Measurements from ENCODE around the gene RPL28.

Gene RPL28

GRCh38 chr19:55353803-55354697 lies 31.7 kb upstream of the RPL28 start:
- peak; percentile 65 for DNase-seq

DNA sequence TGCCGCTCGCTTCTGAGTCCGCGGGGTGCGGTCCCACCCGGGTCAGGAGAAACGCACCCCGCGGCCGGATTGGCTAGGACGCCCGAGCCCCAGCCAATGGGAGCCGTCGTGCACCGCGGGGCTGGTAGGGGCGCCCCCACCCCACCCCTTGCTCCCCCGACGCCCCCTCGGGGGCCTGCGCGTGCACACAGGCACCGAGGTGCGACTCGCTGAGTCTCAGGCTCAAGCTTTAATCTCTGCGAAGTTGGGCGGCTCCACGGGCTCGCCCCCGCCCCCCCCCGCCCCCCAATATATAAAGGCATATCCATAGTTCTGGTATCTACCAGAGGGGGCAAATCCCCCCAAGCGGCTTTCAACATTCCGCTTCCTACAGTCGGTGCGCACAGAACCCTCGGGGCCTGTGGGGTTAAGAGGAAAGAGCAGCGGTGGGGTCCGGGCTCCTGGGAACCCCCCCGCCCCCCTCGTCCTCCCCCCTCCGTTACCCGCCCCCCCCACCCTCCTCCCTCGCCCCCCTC lies 31.0 kb upstream of the RPL28 start, which contains the start of gene COX6B2:
Gene COX6B2 (minus strand): TSS at position 22 of the 515 bp plus-strand sequence. CDS start 198 bp downstream, outside the sequence.
- no peak for DNase-seq

DNA sequence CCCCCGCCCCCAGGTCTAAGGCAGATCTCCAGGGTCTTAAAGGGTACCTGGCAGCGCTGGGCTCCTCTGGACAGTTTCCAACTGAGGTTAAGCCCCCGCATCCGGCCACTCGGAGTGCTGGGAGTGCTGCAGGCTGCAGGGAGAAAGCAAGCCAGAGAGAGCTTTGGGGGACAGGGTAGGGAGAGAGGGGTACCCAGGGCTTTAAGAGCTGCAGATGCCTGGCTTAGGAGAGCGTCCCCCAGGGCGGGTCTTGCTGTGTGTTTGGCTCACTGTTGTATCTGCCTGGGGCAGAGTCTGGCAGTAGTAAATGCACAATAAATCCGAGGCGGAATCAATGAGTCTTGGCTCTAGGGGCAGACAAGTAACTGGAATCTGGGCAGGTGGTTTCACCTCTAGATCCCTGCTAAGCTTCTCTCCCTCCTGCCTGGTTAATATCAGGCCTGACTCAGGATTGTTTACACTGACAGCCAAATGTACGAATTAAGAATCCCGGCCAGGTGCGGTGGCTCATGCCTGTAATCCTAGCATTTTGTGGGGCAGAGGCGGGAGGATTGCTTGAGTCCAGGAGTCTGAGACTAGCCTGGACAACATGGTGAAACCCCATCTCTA lies 30.4 kb upstream of the RPL28 start:
- DNase-seq, result no peak

GRCh38 chr19:55358493-55358892 lies 27.2 kb upstream of the RPL28 start:
- DNase-seq, result no peak

GRCh38 chr19:55358943-55359908 lies 26.5 kb upstream of the RPL28 start:
- DNase-seq, result peak; percentile 31

DNA sequence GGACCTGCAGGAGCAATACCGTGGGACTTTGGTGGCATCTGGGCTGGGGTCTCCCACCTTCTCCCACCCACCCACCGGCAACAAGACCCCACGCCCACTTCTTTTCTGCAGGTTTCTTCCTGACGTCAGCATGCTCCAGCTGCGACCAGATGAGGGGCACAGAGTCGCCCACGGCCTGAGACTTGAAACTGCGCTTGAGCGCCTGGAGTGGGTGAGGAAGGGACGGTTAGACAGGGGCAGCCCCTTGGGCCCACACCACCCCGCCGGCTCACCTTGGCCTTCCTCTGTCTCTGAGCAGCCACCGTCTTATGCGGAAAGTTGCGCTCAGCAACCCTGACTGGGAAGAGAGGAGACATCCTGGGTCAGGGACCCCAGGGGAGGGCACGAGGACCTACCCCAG lies 24.8 kb upstream of the RPL28 start:
- no peak for DNase-seq

- no peak for DNase-seq
These were observed 23.4 kb upstream of the RPL28 start for GRCh38 chr19:55362174-55362989.

- DNase-seq, result no peak
These were observed 22.6 kb upstream of the RPL28 start, which contains the start of gene GARIN5B for GRCh38 chr19:55362990-55363716. Gene GARIN5B (minus strand): TSS chr19:55363260. CDS start chr19:55363066, 194 bp downstream.

DNA sequence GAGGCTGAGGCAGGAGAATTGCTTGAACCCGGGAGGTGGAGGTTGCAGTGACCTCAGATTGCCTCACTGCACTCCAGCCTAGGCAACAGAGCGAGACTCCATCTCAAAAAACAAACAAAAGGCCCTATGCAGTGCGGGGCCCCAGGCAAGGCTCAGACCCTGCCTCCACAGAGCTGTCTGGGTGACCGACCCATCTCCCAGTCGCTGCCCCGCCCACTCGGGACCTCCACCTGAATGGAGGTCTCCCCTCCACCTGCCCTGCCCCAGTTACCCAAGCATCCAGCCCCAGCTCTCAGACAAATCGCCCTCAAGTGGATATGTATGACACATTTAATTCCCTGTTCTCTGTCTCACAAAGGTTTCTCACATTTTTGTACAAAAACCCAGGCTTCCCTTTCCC lies 20.5 kb upstream of the RPL28 start:
- no peak for DNase-seq

GRCh38 chr19:55365964-55366363 lies 19.8 kb upstream of the RPL28 start:
- DNase-seq, result no peak

DNA sequence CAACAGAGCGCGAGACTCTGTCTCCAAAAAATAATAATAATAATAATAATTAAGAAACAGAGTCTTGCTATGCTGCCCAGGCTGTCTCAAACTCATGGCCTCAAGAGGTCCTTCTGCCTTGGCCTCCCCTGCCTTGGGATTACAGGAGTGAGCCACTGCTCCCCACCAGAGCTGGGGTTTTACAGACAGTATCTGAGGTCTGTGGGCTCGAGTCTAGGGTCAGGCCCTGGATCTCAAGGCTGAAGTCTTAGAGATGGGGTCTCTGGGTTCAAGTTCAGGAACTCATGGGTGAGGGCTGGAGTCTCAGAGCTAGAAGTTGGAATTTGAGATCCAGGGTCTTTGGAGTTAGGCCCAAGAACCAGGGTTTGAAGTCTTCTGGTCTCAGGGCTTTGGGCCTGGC lies 18.9 kb upstream of the RPL28 start:
- no peak for DNase-seq

- peak; percentile 40 for DNase-seq
These were observed 17.6 kb upstream of the RPL28 start for GRCh38 chr19:55368106-55368505.

DNA sequence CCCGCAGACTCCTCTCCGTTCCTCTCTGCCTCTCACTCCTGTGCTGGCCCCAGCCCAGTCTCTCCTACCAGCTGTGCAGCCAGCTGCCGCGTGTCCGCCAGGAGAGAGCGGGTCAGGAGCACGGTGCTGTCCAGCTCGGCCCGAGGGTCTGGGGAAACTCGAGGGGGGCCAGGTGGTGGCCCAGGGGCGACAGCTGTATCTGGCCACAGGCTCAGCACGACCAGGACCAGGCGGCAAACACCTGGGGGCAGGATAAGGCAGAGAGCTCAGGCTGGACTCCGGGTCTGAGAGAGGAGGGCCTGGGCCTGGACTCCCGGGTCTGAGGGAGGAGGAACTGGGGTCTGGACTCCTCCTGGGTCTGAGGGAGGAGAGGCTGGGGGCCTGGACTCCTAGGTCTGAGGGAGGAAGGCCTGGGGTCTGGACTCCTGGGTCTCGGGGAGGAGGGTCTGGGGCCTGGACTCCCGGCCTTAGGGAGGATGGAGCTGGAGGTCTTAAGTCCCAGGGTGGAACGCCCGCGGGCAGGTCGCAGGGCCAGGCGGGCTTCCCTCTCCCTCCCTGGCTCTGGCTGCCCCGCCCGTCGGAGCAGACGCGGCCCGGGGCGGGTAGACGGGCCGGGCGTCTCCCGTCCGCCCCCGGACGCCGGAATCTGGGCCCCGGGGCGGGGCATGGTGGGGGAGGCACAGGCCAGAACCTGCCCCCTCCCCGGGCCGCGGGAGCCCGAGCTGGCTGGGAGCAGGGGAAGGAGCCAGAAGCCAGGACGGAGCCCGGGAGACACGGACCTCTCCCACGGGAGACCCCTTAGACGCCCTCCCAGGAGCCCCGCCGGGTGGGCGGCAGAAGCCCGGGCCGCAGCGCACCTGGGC lies 16.8 kb upstream of the RPL28 start:
- peak; percentile 68 for DNase-seq

DNA sequence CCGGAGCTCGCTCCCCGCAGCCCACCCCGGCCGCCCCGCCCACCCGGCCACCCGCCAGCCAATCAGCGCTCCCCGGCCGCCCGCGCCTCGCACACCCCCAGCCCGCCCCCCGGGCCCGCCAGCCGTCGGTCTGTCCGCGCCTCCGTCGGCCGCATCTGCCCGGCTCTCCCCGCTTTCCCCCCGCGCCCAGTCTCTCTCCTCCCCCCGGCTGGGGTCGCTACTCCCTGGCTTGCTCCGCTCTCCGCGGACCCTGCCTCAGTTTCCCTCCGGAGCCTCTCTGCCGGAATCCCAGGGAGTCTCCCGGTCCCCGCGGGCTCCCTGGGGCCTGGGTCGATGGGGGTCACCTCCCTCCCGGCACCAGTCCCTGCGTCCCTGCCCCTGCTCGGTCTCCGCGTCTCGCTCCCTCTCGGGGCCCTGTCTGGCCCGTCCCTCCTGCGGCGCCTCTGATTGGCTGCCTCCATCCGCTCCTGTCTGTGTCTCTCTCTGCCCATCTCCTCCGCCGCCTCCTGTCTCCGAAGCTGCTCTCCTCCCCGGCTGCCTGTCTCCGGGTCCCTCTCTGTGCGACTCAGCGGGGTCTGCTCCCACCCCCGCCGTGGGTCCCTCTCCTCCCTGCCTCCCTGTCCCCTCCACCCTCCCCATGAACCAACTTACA lies 16.0 kb upstream of the RPL28 start:
- DNase-seq, result peak; percentile 81

DNA sequence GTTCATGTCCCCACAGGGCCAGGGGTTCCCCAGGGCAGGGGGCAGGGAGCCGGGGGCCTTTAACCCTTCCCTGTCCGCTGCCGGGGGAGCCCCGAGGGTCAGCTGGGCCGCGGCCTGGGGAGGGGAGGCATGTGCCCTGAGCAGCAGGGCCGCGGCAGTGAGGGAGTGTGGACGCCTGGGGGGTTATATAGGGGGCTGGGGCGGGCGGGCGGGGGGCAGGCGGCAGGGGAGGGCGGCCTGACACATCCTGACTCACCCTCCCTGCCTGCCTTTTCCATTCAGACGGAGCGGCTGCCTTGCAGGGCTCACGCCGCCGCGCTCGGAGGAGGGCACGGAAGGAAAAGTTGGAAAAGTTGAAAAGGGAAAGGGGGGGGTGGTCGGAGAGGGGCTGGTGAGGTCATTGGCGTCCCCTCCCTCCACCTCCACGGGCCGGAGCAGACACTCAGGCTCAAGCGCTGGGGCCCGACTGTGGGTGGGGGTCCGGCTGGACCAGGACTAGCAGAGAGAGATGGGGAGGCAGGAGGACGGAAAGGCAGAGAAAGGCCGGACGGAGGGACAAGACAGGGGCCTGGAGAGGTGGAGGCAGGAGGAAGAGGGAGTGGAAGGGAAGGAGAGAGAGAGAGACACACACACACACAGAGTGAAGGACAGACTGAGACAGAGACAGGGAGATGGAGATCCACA lies 15.3 kb upstream of the RPL28 start, which contains the start of gene IL11:
Gene IL11 (minus strand): TSS at position 159 of the 684 bp plus-strand sequence. CDS start 153 bp downstream, at position 6.
- DNase-seq, result peak; percentile 31

DNA sequence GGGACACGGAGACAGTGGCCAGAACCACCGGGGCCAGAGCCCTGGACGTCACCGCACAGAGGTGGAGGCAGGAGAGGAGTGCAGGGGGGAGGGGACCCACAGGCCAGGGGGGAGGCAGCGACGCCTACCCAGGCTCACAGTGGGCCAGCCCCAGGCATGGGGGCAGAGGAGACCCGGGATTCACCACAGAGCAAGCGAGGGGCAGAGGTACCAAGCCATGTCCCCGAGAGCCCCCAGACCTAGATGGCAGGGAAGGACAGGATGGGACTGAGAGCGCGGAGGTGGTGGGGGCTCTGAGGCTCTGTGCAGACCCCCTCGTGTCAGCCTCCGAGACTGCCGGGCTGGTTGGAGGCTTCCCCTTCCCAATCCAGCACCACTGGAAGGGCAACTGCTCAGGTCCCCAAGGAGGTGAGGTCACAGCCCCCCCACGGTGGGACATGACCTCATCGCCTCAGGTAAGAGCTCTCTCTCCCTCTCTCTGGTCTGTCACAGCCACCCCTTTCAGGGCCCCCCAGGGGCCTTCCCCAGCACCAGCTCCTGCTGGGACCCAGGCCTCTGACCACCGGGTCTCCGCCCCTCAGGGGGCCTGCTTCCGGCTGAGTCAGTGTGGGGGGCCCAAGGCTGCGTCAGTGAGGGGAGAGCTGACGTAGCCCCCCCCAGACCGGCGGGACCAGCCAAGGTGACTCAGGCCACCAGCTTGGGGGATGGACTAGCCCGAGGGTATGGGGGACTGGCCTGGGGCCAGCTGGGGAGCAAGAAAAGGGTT lies 13.2 kb upstream of the RPL28 start:
- peak; percentile 56 for DNase-seq

GRCh38 chr19:55373306-55373992 lies 12.3 kb upstream of the RPL28 start:
- no peak for DNase-seq
